Measurements from ENCODE around the gene VPS26C. TPM values are rescaled to one million over a fixed set of nuclear protein-coding genes. Genes with fewer than 3 reads are reported as not detected.

The VPS26C gene
- total and polyA plus RNA-seq, 8 donors: 15.3 to 118 (median 40.1) TPM

DNA sequence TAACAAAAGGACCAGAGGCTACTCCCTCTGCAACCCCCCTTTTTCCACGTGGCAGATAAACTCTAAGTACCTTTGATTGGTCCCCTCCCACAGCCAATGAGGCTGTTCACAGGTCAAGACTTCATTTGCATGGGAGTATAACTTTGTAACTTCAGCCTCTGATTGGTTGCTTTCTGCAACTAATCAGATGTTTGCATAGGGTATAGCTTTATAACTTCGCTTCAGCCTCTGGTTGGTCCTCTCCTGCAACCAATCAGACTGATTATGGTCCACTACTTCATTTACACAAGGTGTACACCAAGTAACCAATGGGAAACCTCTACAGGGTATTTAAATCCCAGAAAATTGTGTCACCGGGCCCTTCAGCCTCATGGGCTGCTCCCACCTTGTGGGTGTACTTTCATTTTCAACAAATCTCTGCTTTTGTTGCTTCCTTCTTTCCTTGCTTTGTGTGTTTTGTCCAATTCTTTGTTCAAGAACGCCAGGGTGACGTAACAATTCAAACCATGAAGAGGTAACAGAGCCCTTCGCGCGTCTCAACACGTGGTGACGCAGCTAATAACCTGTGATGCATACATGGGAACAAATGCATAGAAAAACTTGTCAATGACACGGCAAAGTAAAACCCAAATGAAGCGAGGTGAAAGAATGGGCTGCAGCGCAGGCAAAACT is 47.2 kb downstream of the VPS26C start:
- Histone ChIP-seq H3K36me3 (peaks cover 11 to 16% (median 15%) of the 10 kb centered on the region in 4 donors), H3K4me1 (peaks cover 0 to 19% (median 16%) of the 10 kb centered on the region in 4 donors), H3K9me3 (no peaks in the 10 kb centered on the region), H3K27ac (peak overlapping the region; percentile 50 to 90 (median 85)), H3K27me3 (no peaks in the 10 kb centered on the region), H3K4me3 (peak overlapping the region; percentile 60 to 79 (median 62))
- TF ChIP-seq, protein P1, sequence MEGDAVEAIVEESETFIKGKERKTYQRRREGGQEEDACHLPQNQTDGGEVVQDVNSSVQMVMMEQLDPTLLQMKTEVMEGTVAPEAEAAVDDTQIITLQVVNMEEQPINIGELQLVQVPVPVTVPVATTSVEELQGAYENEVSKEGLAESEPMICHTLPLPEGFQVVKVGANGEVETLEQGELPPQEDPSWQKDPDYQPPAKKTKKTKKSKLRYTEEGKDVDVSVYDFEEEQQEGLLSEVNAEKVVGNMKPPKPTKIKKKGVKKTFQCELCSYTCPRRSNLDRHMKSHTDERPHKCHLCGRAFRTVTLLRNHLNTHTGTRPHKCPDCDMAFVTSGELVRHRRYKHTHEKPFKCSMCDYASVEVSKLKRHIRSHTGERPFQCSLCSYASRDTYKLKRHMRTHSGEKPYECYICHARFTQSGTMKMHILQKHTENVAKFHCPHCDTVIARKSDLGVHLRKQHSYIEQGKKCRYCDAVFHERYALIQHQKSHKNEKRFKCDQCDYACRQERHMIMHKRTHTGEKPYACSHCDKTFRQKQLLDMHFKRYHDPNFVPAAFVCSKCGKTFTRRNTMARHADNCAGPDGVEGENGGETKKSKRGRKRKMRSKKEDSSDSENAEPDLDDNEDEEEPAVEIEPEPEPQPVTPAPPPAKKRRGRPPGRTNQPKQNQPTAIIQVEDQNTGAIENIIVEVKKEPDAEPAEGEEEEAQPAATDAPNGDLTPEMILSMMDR (IDR thresholded peaks at IDR 0.05): no peak
- no peak for TF ChIP-seq POLR2AphosphoS5 (IDR thresholded peaks at IDR 0.05)
- TF ChIP-seq EP300 (IDR thresholded peaks at IDR 0.05): no peak
- TF ChIP-seq POLR2A (IDR thresholded peaks at IDR 0.05): no peak
- no peak for DNase-seq
- intact Hi-C loops (cut with DNase I; ENCODE audit: low total_unique reads): no loop called here
- 42 to 59% (median 48%) methylated on average over 13 of the region's 13 CpGs for WGBS, 5 donors

DNA sequence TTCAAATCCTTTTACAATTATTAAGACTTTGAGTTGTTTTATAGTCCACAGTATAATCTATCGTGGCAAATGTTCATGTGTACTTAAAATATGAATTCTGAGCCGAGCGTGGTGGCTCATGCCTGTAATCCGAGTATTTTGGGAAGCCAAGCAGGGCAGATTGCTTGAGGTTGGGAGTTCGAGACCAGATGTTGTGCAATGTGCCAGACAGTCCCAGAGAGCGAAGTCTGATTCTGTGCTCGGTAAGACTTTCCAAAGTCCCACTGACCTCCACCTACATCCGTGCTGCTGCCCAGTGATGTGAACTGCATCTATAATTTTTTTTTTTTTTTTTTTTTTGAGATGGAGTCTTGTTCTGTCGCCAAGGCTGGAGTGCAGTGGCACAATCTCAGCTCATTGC is 52.2 kb downstream of the VPS26C start:
- no peak for DNase-seq
- no peak overlapping the region for H3K4me3 ChIP-seq
- H3K27ac ChIP-seq: no peak overlapping the region
- no peaks in the 10 kb centered on the region for H3K36me3 ChIP-seq
- 90 to 93% (median 93%) methylated on average over 9 of the region's 9 CpGs for WGBS, 5 donors
- peaks cover 0 to 3% (median 2%) of the 10 kb centered on the region in 4 donors for H3K4me1 ChIP-seq
- H3K9me3 ChIP-seq: no peaks in the 10 kb centered on the region
- TF ChIP-seq POLR2A (IDR thresholded peaks at IDR 0.05): no peak
- TF ChIP-seq POLR2AphosphoS5 (IDR thresholded peaks at IDR 0.05): no peak
- TF ChIP-seq, protein P1 (IDR thresholded peaks at IDR 0.05): no peak
- TF ChIP-seq EP300 (IDR thresholded peaks at IDR 0.05): no peak
- intact Hi-C loops (cut with DNase I; ENCODE audit: low total_unique reads): no loop called here
- H3K27me3 ChIP-seq: no peaks in the 10 kb centered on the region

DNA sequence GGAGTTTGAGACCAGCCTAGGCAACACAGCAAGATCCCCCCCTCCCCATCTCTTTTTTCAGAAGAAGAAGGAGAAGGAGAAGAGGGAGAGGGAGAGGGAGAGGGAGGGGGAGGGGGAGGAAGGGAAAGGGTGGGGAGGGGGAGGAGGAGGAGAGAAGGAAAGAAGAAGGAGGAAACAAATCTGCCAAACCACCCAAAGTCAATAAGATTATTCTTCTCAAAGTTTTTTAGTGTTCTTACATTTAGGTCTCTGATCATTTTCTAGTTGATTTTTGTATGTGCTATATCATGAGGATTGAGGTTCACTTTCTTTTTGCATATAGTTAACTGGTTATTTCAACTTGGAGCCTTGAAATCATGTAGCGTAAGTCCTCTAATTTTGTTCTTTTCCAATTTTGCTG is 56.3 kb downstream of the VPS26C start:
- Histone ChIP-seq H3K36me3 (no peaks in the 10 kb centered on the region), H3K4me1 (peaks cover 9 to 19% (median 13%) of the 10 kb centered on the region in 4 donors), H3K4me3 (no peak overlapping the region), H3K27ac (no peak overlapping the region), H3K9me3 (no peaks in the 10 kb centered on the region), H3K27me3 (no peaks in the 10 kb centered on the region)
- no peak for DNase-seq
- TF ChIP-seq POLR2AphosphoS5 (IDR thresholded peaks at IDR 0.05): no peak
- TF ChIP-seq EP300 (IDR thresholded peaks at IDR 0.05): no peak
- TF ChIP-seq, protein P1 (IDR thresholded peaks at IDR 0.05): no peak
- no peak for TF ChIP-seq POLR2A (IDR thresholded peaks at IDR 0.05)
- WGBS, 5 donors: 87 to 100% (median 98%) methylated on average over 1 of the region's 1 CpG
- intact Hi-C loops (cut with DNase I; ENCODE audit: low total_unique reads): no loop called here

DNA sequence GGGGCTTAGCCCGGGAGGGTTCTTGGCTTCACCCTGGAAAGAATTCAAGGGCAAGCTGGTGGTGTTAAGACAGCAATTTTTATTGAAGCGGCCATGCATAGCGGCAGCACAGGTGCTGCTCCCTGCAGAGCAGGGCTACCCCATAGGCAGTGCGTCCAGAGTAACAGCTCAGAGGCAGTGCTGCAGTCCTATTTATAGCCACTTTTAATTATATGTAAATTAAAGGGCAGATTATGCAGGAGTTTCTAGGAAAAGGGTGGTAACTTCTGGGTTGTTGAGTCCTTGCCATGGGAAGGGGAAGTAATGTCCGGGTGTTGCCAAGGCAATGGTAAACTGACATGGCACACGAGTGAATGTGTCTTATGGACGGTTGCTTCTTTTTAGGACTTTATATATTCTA is 57.0 kb downstream of the VPS26C start:
- intact Hi-C loops (cut with DNase I; ENCODE audit: low total_unique reads): no loop called here
- WGBS, 5 donors: 80 to 97% (median 91%) methylated on average over 7 of the region's 7 CpGs

More for the DNA sequence above, 57.0 kb downstream of the VPS26C start:
- no peaks in the 10 kb centered on the region for H3K27me3 ChIP-seq
- H3K36me3 ChIP-seq: no peaks in the 10 kb centered on the region
- TF ChIP-seq EP300 (IDR thresholded peaks at IDR 0.05) (no peak), POLR2AphosphoS5 (IDR thresholded peaks at IDR 0.05) (no peak), POLR2A (IDR thresholded peaks at IDR 0.05) (no peak)
- TF ChIP-seq, protein P1 (IDR thresholded peaks at IDR 0.05): no peak
- DNase-seq: no peak
- H3K4me3 ChIP-seq: no peak overlapping the region
- peaks cover 9 to 19% (median 13%) of the 10 kb centered on the region in 4 donors for H3K4me1 ChIP-seq
- no peaks in the 10 kb centered on the region for H3K9me3 ChIP-seq
- no peak overlapping the region for H3K27ac ChIP-seq

All from stomach (tissue), 9 donors.